Retinal pigment epithelial cell (primary cell): Measurements from ENCODE around the gene SUGT1.
A peak's percentile ranks its signal among the peaks of the same experiment; 100 is the strongest.
"Not testable (repeated sequence)": the region's sequence is repeated elsewhere in the genome, so short reads cannot be mapped to it uniquely, and the experiment has no call there.

Experiments used
- DNase-seq: peaks from one replicate; pipeline ENCODE4 v3.0.0-alpha.2; 2010; ENCODE audit warnings: low read depth
- H3K4me3 ChIP-seq: 2 replicates; pipeline ENCODE4 v1.5.1; 2011; ENCODE audit warnings: mild to moderate bottlenecking, low read length, control low read depth, moderate library complexity
- CTCF ChIP-seq: conservative IDR thresholded peaks from 2 replicates; pipeline ENCODE4 v1.5.1; 2011; ENCODE audit warnings: low read depth, low read length, control low read depth, inconsistent platforms

SUGT1 gene

GRCh38 chr13:52652196-52652979, at the start of gene SUGT1:
SUGT1 (plus strand) TSS chr13:52652836; CDS start chr13:52652921, 85 bp downstream.
- TF ChIP-seq CTCF = peak; percentile 73
- peak; percentile 93 for DNase-seq
- H3K4me3 ChIP-seq = peak within 1 kb of the TSS; percentile 96

- not testable (repeated sequence) for H3K4me3 ChIP-seq, DNase-seq
Observed at GRCh38 chr13:52603316-52603715, 49.3 kb upstream of the SUGT1 start.

GRCh38 chr13:52606126-52606525, 46.5 kb upstream of the SUGT1 start:
- DNase-seq, H3K4me3 ChIP-seq: not testable (repeated sequence)

GRCh38 chr13:52606795-52607194, 45.8 kb upstream of the SUGT1 start:
- DNase-seq = not testable (repeated sequence)

GRCh38 chr13:52608184-52608583, 44.5 kb upstream of the SUGT1 start:
- not testable (repeated sequence) for DNase-seq, H3K4me3 ChIP-seq

More at GRCh38 chr13:52606795-52607194, 45.8 kb upstream of the SUGT1 start:
- not testable (repeated sequence) for H3K4me3 ChIP-seq

GRCh38 chr13:52609013-52609606, 43.5 kb upstream of the SUGT1 start:
- not testable (repeated sequence) for H3K4me3 ChIP-seq

GRCh38 chr13:52610158-52610557, 42.5 kb upstream of the SUGT1 start:
- not testable (repeated sequence) for H3K4me3 ChIP-seq, DNase-seq

More at GRCh38 chr13:52609013-52609606, 43.5 kb upstream of the SUGT1 start:
- DNase-seq = not testable (repeated sequence)
- peak; percentile 46 for TF ChIP-seq CTCF

- no peak for DNase-seq
- TF ChIP-seq CTCF = no peak
Observed at GRCh38 chr13:52615134-52615801, 37.4 kb upstream of the SUGT1 start.

GRCh38 chr13:52615812-52616211, 36.8 kb upstream of the SUGT1 start:
- no peak overlapping the region for H3K4me3 ChIP-seq
- TF ChIP-seq CTCF = no peak
- DNase-seq = no peak

More at GRCh38 chr13:52615134-52615801, 37.4 kb upstream of the SUGT1 start:
- H3K4me3 ChIP-seq = no peak overlapping the region
